Measurements from ENCODE around the gene DNM3. TPM values are rescaled to one million over a fixed set of nuclear protein-coding genes. Genes with fewer than 3 reads are reported as not detected.

Gene DNM3
- total and polyA plus RNA-seq, 2 experiments from 2014 or later: 5.2 to 12.2 TPM

DNA sequence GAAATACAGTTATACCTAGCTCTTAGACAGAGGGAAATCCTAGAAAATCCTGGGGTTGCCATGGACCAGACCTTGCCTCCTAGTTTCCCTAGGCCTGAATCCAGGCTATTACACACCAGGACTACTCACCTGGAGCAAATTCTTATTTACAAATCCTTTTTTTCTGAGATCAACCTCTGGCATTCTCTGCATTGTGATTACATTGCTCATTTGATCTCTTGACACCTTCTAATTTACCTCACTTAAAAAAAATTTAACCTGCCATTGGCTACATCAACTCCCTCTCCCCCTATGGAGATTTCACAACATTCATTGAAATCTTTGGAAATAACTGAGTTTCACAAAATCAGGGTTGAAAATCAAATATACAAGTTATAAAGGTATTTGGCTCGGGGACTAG, 576.3 kb downstream of the DNM3 start:
- H3K4me3 Mint-ChIP-seq: no peak overlapping the region
- ATAC-seq: no peak
- Histone ChIP-seq H3K36me3 (ENCODE audit: insufficient read depth) (no peaks in the 10 kb centered on the region), H2AFZ (no peak overlapping the region), H3K27me3 (ENCODE audit: insufficient read depth) (no peaks in the 10 kb centered on the region), H3K4me2 (no peak overlapping the region), H4K20me1 (replicated peaks; ENCODE audit: insufficient read depth) (no peaks in the 10 kb centered on the region), H3K79me2 (replicated peaks; ENCODE audit: insufficient read depth) (no peaks in the 10 kb centered on the region), H3K9me2 (ENCODE audit: insufficient read depth) (no peaks in the 10 kb centered on the region), H3K4me1 (ENCODE audit: insufficient read depth) (peaks cover 7% of the 10 kb centered on the region), H3F3A (replicated peaks; ENCODE audit: low read depth) (no peaks in the 10 kb centered on the region), H3K27ac (ENCODE audit: low read depth) (no peak overlapping the region), H3K4me3 (no peak overlapping the region)
- H3K4me1 Mint-ChIP-seq: peaks cover 36% of the 10 kb centered on the region
- no peaks in the 10 kb centered on the region for H3K36me3 Mint-ChIP-seq (ENCODE audit: low read depth)
- peak overlapping the region; percentile 20; the same call in 1 of the 2 replicates for H3K27ac Mint-ChIP-seq
- H3K9me3 Mint-ChIP-seq: no peaks in the 10 kb centered on the region
- no peak for TF ChIP-seq ZNF331 (CRISPR knock-in tag; IDR thresholded peaks at IDR 0.05; ENCODE audit: low read depth)
- no peak for TF ChIP-seq POLR2AphosphoS5 (IDR thresholded peaks at IDR 0.05; ENCODE audit: low read depth)
- no peak for TF ChIP-seq ETS1 (IDR thresholded peaks at IDR 0.05)
- no peak for TF ChIP-seq EZH2phosphoT487 (IDR thresholded peaks at IDR 0.05; ENCODE audit: unreplicated experiment)
- no peak for TF ChIP-seq NANOG (IDR thresholded peaks at IDR 0.05; ENCODE audit: borderline replicate concordance)
- no peak for TF ChIP-seq JUNB (IDR thresholded peaks at IDR 0.05; ENCODE audit: unreplicated experiment)
- no peak for TF ChIP-seq ZNF114 (CRISPR knock-in tag; IDR thresholded peaks at IDR 0.05)
- TF ChIP-seq STAT1 (IDR thresholded peaks at IDR 0.05; ENCODE audit: unreplicated experiment): no peak
- no peak for TF ChIP-seq CTCF (conservative IDR thresholded peaks at IDR 0.05; ENCODE audit: low read depth in 2 of 2)
- TF ChIP-seq, protein P1, sequence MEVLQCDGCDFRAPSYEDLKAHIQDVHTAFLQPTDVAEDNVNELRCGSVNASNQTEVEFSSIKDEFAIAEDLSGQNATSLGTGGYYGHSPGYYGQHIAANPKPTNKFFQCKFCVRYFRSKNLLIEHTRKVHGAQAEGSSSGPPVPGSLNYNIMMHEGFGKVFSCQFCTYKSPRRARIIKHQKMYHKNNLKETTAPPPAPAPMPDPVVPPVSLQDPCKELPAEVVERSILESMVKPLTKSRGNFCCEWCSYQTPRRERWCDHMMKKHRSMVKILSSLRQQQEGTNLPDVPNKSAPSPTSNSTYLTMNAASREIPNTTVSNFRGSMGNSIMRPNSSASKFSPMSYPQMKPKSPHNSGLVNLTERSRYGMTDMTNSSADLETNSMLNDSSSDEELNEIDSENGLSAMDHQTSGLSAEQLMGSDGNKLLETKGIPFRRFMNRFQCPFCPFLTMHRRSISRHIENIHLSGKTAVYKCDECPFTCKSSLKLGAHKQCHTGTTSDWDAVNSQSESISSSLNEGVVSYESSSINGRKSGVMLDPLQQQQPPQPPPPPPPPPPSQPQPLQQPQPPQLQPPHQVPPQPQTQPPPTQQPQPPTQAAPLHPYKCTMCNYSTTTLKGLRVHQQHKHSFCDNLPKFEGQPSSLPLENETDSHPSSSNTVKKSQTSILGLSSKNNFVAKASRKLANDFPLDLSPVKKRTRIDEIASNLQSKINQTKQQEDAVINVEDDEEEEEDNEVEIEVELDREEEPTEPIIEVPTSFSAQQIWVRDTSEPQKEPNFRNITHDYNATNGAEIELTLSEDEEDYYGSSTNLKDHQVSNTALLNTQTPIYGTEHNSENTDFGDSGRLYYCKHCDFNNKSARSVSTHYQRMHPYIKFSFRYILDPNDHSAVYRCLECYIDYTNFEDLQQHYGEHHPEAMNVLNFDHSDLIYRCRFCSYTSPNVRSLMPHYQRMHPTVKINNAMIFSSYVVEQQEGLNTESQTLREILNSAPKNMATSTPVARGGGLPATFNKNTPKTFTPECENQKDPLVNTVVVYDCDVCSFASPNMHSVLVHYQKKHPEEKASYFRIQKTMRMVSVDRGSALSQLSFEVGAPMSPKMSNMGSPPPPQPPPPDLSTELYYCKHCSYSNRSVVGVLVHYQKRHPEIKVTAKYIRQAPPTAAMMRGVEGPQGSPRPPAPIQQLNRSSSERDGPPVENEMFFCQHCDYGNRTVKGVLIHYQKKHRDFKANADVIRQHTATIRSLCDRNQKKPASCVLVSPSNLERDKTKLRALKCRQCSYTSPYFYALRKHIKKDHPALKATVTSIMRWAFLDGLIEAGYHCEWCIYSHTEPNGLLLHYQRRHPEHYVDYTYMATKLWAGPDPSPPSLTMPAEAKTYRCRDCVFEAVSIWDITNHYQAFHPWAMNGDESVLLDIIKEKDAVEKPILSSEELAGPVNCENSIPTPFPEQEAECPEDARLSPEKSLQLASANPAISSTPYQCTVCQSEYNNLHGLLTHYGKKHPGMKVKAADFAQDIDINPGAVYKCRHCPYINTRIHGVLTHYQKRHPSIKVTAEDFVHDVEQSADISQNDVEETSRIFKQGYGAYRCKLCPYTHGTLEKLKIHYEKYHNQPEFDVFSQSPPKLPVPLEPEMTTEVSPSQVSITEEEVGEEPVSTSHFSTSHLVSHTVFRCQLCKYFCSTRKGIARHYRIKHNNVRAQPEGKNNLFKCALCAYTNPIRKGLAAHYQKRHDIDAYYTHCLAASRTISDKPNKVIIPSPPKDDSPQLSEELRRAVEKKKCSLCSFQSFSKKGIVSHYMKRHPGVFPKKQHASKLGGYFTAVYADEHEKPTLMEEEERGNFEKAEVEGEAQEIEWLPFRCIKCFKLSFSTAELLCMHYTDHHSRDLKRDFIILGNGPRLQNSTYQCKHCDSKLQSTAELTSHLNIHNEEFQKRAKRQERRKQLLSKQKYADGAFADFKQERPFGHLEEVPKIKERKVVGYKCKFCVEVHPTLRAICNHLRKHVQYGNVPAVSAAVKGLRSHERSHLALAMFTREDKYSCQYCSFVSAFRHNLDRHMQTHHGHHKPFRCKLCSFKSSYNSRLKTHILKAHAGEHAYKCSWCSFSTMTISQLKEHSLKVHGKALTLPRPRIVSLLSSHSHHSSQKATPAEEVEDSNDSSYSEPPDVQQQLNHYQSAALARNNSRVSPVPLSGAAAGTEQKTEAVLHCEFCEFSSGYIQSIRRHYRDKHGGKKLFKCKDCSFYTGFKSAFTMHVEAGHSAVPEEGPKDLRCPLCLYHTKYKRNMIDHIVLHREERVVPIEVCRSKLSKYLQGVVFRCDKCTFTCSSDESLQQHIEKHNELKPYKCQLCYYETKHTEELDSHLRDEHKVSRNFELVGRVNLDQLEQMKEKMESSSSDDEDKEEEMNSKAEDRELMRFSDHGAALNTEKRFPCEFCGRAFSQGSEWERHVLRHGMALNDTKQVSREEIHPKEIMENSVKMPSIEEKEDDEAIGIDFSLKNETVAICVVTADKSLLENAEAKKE (CRISPR knock-in tag; IDR thresholded peaks at IDR 0.05): no peak
- no peak for TF ChIP-seq CREB1 (CRISPR knock-in tag; IDR thresholded peaks at IDR 0.05; ENCODE audit: low read depth)
- TF ChIP-seq EZH2 (IDR thresholded peaks at IDR 0.05; ENCODE audit: low read depth, unreplicated experiment): no peak
- TF ChIP-seq, protein P2, sequence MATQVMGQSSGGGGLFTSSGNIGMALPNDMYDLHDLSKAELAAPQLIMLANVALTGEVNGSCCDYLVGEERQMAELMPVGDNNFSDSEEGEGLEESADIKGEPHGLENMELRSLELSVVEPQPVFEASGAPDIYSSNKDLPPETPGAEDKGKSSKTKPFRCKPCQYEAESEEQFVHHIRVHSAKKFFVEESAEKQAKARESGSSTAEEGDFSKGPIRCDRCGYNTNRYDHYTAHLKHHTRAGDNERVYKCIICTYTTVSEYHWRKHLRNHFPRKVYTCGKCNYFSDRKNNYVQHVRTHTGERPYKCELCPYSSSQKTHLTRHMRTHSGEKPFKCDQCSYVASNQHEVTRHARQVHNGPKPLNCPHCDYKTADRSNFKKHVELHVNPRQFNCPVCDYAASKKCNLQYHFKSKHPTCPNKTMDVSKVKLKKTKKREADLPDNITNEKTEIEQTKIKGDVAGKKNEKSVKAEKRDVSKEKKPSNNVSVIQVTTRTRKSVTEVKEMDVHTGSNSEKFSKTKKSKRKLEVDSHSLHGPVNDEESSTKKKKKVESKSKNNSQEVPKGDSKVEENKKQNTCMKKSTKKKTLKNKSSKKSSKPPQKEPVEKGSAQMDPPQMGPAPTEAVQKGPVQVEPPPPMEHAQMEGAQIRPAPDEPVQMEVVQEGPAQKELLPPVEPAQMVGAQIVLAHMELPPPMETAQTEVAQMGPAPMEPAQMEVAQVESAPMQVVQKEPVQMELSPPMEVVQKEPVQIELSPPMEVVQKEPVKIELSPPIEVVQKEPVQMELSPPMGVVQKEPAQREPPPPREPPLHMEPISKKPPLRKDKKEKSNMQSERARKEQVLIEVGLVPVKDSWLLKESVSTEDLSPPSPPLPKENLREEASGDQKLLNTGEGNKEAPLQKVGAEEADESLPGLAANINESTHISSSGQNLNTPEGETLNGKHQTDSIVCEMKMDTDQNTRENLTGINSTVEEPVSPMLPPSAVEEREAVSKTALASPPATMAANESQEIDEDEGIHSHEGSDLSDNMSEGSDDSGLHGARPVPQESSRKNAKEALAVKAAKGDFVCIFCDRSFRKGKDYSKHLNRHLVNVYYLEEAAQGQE (IDR thresholded peaks at IDR 0.05; ENCODE audit: unreplicated experiment): no peak
- peak; percentile 28 for DNase-seq (ENCODE audit: low spot score)
- H3K27me3 Mint-ChIP-seq (ENCODE audit: insufficient read depth, low read depth, poor library complexity): no peaks in the 10 kb centered on the region
